K562 (cell line): Measurements from ENCODE around the gene DND1. TPM values are rescaled to one million over a fixed set of nuclear protein-coding genes. Genes with fewer than 3 reads are reported as not detected.

Source experiments
- ARID3B ChIP-seq: fragments of 250-450 bp; sonication (Bioruptor Pico); IDR thresholded peaks from 2 replicates; pipeline ENCODE4 v1.4.0; 2020; ENCODE audit warnings: borderline replicate concordance
- FOXM1 ChIP-seq, 2 experiments: fragments of 450-650 bp in 1 of 2; sonication (generic) in 1 of 2; formaldehyde crosslinking in 1 of 2; IDR thresholded peaks; 2 replicates each; pipeline versions ENCODE4 v1.6.1 to v1.9.0; 2017 to 2022; ENCODE audit warnings: low read depth in 2 of 2, mild to moderate bottlenecking in 2 of 2, missing genetic modification reagents in 1 of 2, moderate library complexity in 1 of 2
- HIVEP1 ChIP-seq: fragments of 250-450 bp; sonication (Bioruptor Pico); IDR thresholded peaks from 2 replicates; pipeline ENCODE4 v1.4.0; 2020; ENCODE audit warnings: mild to moderate bottlenecking
- MAFF ChIP-seq: IDR thresholded peaks from 2 replicates; pipeline ENCODE4 v1.6.1; 2012; ENCODE audit warnings: low read length, improper control_type of control experiment
- MECOM ChIP-seq: fragments of 250-450 bp; sonication (Bioruptor Pico); IDR thresholded peaks from 2 replicates; pipeline ENCODE4 v1.8.0; 2022; ENCODE audit warnings: inconsistent platforms
- NCOA6 ChIP-seq: fragments of 450-650 bp; IDR thresholded peaks from 2 replicates; pipeline ENCODE4 v1.6.1; 2017; ENCODE audit warnings: mild to moderate bottlenecking
- NRF1 ChIP-seq, 2 experiments: fragments of 450-650 bp; IDR thresholded peaks in 1 of 2; conservative IDR thresholded peaks in 1 of 2; 2 replicates each; pipeline ENCODE4 v1.6.1; 2014; ENCODE audit warnings: mild to moderate bottlenecking in 2 of 2
- SIN3A ChIP-seq, 2 experiments: fragments of 150-350 bp in 1 of 2; IDR thresholded peaks; 2 replicates each; pipeline ENCODE4 v1.6.1; 2011 to 2016; ENCODE audit warnings: borderline replicate concordance in 2 of 2, low read depth in 2 of 2, low read length in 2 of 2, mild to moderate bottlenecking in 2 of 2, moderate library complexity in 2 of 2; ENCODE audit not compliant: control insufficient read depth in 1 of 2
- ZBTB40 ChIP-seq, 2 experiments: fragments of 450-650 bp in 1 of 2; sonication (generic) in 1 of 2; formaldehyde crosslinking in 1 of 2; IDR thresholded peaks; 2 replicates each; pipeline versions ENCODE4 v1.7.1 to v1.9.0; 2016 to 2022; ENCODE audit warnings: inconsistent platforms in 1 of 2, mild to moderate bottlenecking in 1 of 2, missing genetic modification reagents in 1 of 2
- ZNF592 ChIP-seq: fragments of 450-650 bp; IDR thresholded peaks from 2 replicates; pipeline ENCODE4 v1.6.1; 2017; ENCODE audit warnings: antibody characterized with exemption, mild to moderate bottlenecking
- polyA plus RNA-seq, 8 experiments: library from polyadenylated mRNA; depleted of rRNA in 4 of 8; stranded (reverse) in 5 of 8; unstranded in 3 of 8; fragments of >200 nt; fragmentation: Nextera tagmentation in 2 of 8; fragmentation: Illumina TruSeq in 1 of 8; extraction: Ambion mirVana in 2 of 8; extraction: Trizol in 1 of 8; gene quantifications; 2 replicates each; pipeline versions ENCODE4 v1.2.1 to v1.2.3, GENCODE V29; 2011 to 2014; ENCODE audit warnings: inconsistent platforms in 1 of 8, missing spikeins in 1 of 8
- total RNA-seq, 7 experiments: library from RNA; depleted of rRNA in 6 of 7; stranded (reverse); fragments of >200 nt in 6 of 7; fragmentation: Illumina TruSeq in 2 of 7; extraction: Trizol in 2 of 7; gene quantifications; 2 replicates each; pipeline versions ENCODE4 v1.2.1 to v1.2.3, GENCODE V29; 2011 to 2021; ENCODE audit warnings: low replicate concordance in 1 of 7

The DND1 gene
- total and polyA plus RNA-seq, 9 of the 15 experiments (the other 6 are each of a cell fraction or from before 2014, with no cell fraction given) = 0.37 to 2.0 (median 0.90) TPM; not detected in 3

- TF ChIP-seq ZBTB40 (IDR thresholded peaks at IDR 0.05) (peak; percentile 97), ZBTB40 (CRISPR knock-in tag; IDR thresholded peaks at IDR 0.05) (no peak), MAFF (no peak), HIVEP1 (no peak), ZNF592 (0 out of 2 replicates have a peak, but pooled peaks have one; percentile 33), SIN3A (IDR thresholded peaks at IDR 0.05; ENCODE audit: borderline replicate concordance in 2 of 2, control insufficient read depth in 1 of 2, low read depth in 2 of 2, low read length in 2 of 2) (peak; percentile 89 to 98), NCOA6 (0 out of 2 replicates have a peak, but pooled peaks have one; percentile 25), ARID3B (0 out of 2 replicates have a peak, but pooled peaks have one; percentile 56), NRF1 (conservative IDR thresholded peaks at IDR 0.05 in 1 of 2, IDR thresholded peaks at IDR 0.05 in 1 of 2) (peak; percentile 86 to 88), FOXM1 (IDR thresholded peaks at IDR 0.05; ENCODE audit: low read depth) (no peak), FOXM1 (CRISPR knock-in tag; IDR thresholded peaks at IDR 0.05; ENCODE audit: low read depth) (0 out of 2 replicates have a peak, but pooled peaks have one; percentile 32), MECOM (CRISPR knock-in tag) (no peak)
These were observed 8.8 kb downstream of the DND1 start, which contains the start of gene WDR55 (continued) for GRCh38 chr5:140664359-140665119.
